ENCODE results near the gene PHKA2. TPM values are rescaled to one million over a fixed set of nuclear protein-coding genes. Genes with fewer than 3 reads are reported as not detected.
A peak's percentile ranks its signal among the peaks of the same experiment; 100 is the strongest.

Gene PHKA2
- total and polyA plus RNA-seq, 10 donors = 13.7 to 46.0 (median 35.7) TPM

- intact Hi-C loops (cut with DNase I; ENCODE audit: low total_unique reads) = no loop called here
- Histone ChIP-seq H3K4me3 (no peak overlapping the region), H3K27me3 (replicated peaks in 1 of 7) (no peaks in the 10 kb centered on the region), H3K36me3 (peaks cover 0 to 15% (median 0%) of the 10 kb centered on the region in 6 donors), H3K27ac (peak overlapping the region in 5 of 8 donors; percentile 79 to 86 (median 82)), H3K4me1 (peaks cover 0 to 32% (median 21%) of the 10 kb centered on the region in 6 donors), H3K9me3 (no peaks in the 10 kb centered on the region)
- peak; percentile 10 for DNase-seq
- TF ChIP-seq POLR2AphosphoS5 (IDR thresholded peaks at IDR 0.05) (no peak), CTCF (IDR thresholded peaks at IDR 0.05 in 8 of 11, conservative IDR thresholded peaks at IDR 0.05 in 3 of 11) (no peak), POLR2A (IDR thresholded peaks at IDR 0.05) (no peak)
- 8 to 36% (median 19%) methylated on average over 5 to 6 of the region's 6 CpGs for whole genome bisulfite sequencing, 5 donors
Measured at GRCh38 chrX:18887825-18888212, 96.1 kb downstream of the PHKA2 start.

- TF ChIP-seq POLR2A (IDR thresholded peaks at IDR 0.05) = no peak
- TF ChIP-seq CTCF (IDR thresholded peaks at IDR 0.05 in 8 of 11, conservative IDR thresholded peaks at IDR 0.05 in 3 of 11) = no peak
- TF ChIP-seq POLR2AphosphoS5 (IDR thresholded peaks at IDR 0.05) = peak in 1 of 3 donors; percentile 14
- intact Hi-C loops (cut with DNase I; ENCODE audit: low total_unique reads) = no loop called here
- Histone ChIP-seq H3K27me3 (replicated peaks in 1 of 7) (no peaks in the 10 kb centered on the region), H3K9me3 (peaks cover 0 to 4% (median 0%) of the 10 kb centered on the region in 8 donors), H3K4me1 (peaks cover 0 to 32% (median 21%) of the 10 kb centered on the region in 6 donors), H3K4me3 (peak overlapping the region in 6 of 8 donors; percentile 37 to 67 (median 40)), H3K36me3 (peaks cover 0 to 10% (median 0%) of the 10 kb centered on the region in 6 donors), H3K27ac (peak overlapping the region in 7 of 8 donors; percentile 75 to 86 (median 82))
- 25 to 47% (median 40%) methylated on average over 6 to 25 of the region's 25 CpGs for WGBS, 5 donors
- peak; percentile 77 for DNase-seq
Measured at GRCh38 chrX:18887177-18887824, 96.6 kb downstream of the PHKA2 start.

GRCh38 chrX:18886344-18887161 is 97.4 kb downstream of the PHKA2 start:
- DNase-seq = peak; percentile 90
- WGBS, 5 donors = 1 to 36% (median 13%) methylated on average over 4 to 26 of the region's 26 CpGs
- intact Hi-C loops (cut with DNase I; ENCODE audit: low total_unique reads) = no loop called here
- peak overlapping the region; percentile 12 to 67 (median 39) for H3K4me3 ChIP-seq
- peaks cover 0 to 6% (median 0%) of the 10 kb centered on the region in 8 donors for H3K9me3 ChIP-seq
- H3K27me3 ChIP-seq (replicated peaks in 1 of 7) = no peaks in the 10 kb centered on the region
- H3K4me1 ChIP-seq = peaks cover 0 to 32% (median 21%) of the 10 kb centered on the region in 6 donors
- peaks cover 0 to 2% (median 0%) of the 10 kb centered on the region in 6 donors for H3K36me3 ChIP-seq
- TF ChIP-seq CTCF (IDR thresholded peaks at IDR 0.05 in 8 of 11, conservative IDR thresholded peaks at IDR 0.05 in 3 of 11) (peak; percentile 25 to 68 (median 55)), POLR2AphosphoS5 (IDR thresholded peaks at IDR 0.05) (peak; percentile 57 to 77 (median 74)), POLR2A (IDR thresholded peaks at IDR 0.05) (no peak)
- H3K27ac ChIP-seq = peak overlapping the region; percentile 75 to 86 (median 80)

- intact Hi-C loops (cut with DNase I; ENCODE audit: low total_unique reads) = no loop called here
- 1 to 40% (median 8%) methylated on average over 11 to 12 of the region's 12 CpGs for WGBS, 5 donors
- peaks cover 0 to 32% (median 21%) of the 10 kb centered on the region in 6 donors for H3K4me1 ChIP-seq
Measured at GRCh38 chrX:18886005-18886343, 97.9 kb downstream of the PHKA2 start.

More at GRCh38 chrX:18886005-18886343, 97.9 kb downstream of the PHKA2 start:
- peak overlapping the region; percentile 12 to 67 (median 39) for H3K4me3 ChIP-seq
- no peaks in the 10 kb centered on the region for H3K27me3 ChIP-seq (replicated peaks in 1 of 7)
- no peaks in the 10 kb centered on the region for H3K36me3 ChIP-seq
- peak; percentile 72 for DNase-seq
- TF ChIP-seq CTCF (IDR thresholded peaks at IDR 0.05 in 8 of 11, conservative IDR thresholded peaks at IDR 0.05 in 3 of 11) (no peak), POLR2A (IDR thresholded peaks at IDR 0.05) (no peak), POLR2AphosphoS5 (IDR thresholded peaks at IDR 0.05) (no peak)
- peak overlapping the region; percentile 75 to 86 (median 80) for H3K27ac ChIP-seq
- H3K9me3 ChIP-seq = peaks cover 0 to 6% (median 0%) of the 10 kb centered on the region in 8 donors
